ENCODE data around the gene HDHD2. TPM values are rescaled to one million over a fixed set of nuclear protein-coding genes. Genes with fewer than 3 reads are reported as not detected.

Gene HDHD2
- total RNA-seq, 1 donor from 2014 or later, result 3.5 TPM

DNA sequence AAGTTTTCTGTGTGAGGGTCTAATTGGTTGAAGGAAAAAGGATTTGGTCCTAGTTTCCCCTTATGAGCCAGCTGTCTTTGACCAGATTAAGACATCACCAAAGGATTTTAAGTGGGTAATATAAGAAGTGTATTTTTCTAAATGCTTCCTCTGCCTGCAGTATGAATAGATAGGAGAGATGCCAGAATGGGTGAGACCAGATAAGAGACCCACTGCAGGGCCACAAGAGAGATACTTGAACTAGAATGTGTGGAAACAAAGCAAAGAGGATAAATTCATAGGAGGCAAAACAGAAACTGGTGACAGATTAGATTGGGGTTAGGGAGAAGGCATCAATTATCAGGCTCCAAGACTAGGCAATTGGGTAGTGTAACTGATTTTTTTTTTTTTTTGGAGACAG, 1.1 kb upstream of the HDHD2 start:
- no peak for DNase-seq (ENCODE audit: low spot score in 2 of 2)
- intact Hi-C loops (cut with DNase I), result loop anchor here (10.0 kb wide), 2 partner anchors 783 to 1047 kb away; partner anchors contain the start of genes HAUS1 and SMAD2
- peaks cover 5 to 14% of the 10 kb centered on the region in 2 donors for H3K36me3 ChIP-seq
- TF ChIP-seq CTCF (IDR thresholded peaks at IDR 0.05), result no peak
- peak overlapping the region in 1 of 2 donors; percentile 98 for H3K4me3 ChIP-seq
- H3K27ac ChIP-seq, result peak overlapping the region; percentile 86 to 96
- H3K4me1 ChIP-seq, result peaks cover 6 to 10% of the 10 kb centered on the region in 2 donors
- no peaks in the 10 kb centered on the region for H3K27me3 ChIP-seq
- no peaks in the 10 kb centered on the region for H3K9me3 ChIP-seq

DNA sequence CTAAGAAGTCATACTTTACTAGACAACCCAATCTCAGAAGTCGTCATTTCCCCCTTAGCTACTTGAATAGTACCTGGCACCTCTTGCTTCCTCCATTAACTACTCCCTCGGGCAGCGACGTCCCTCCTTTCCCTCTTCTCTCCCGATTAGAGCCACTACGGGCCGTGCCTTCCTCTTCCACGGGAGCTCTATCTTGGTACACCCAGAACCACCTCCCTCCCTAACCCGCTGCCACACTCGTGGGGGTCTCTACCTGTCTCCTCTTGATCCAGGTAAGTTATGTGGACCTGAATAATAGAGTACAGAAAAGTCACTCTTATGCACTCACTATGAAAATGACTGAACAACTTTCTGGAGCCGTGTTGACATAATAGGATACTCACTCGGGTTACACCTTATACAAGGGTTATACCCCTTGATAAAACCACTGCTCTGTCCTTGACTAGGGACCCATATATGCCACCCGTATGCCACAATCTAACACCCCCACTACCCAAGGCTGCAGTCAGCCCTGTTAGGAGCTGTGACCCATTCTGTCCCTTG, 595 bp upstream of the HDHD2 start:
- peak overlapping the region; percentile 72 to 98 for H3K4me3 ChIP-seq
- intact Hi-C loops (cut with DNase I), result loop anchor here (1.0 to 10.0 kb wide), 3 partner anchors 25 to 1046 kb away; partner anchors contain the start of genes HAUS1, IER3IP1 and SMAD2
- peaks cover 5 to 14% of the 10 kb centered on the region in 2 donors for H3K36me3 ChIP-seq
- peaks cover 6 to 10% of the 10 kb centered on the region in 2 donors for H3K4me1 ChIP-seq
- no peak for DNase-seq (ENCODE audit: low spot score in 2 of 2)
- peak overlapping the region; percentile 86 to 96 for H3K27ac ChIP-seq
- no peaks in the 10 kb centered on the region for H3K9me3 ChIP-seq
- H3K27me3 ChIP-seq, result no peaks in the 10 kb centered on the region
- no peak for TF ChIP-seq CTCF (IDR thresholded peaks at IDR 0.05)

DNA sequence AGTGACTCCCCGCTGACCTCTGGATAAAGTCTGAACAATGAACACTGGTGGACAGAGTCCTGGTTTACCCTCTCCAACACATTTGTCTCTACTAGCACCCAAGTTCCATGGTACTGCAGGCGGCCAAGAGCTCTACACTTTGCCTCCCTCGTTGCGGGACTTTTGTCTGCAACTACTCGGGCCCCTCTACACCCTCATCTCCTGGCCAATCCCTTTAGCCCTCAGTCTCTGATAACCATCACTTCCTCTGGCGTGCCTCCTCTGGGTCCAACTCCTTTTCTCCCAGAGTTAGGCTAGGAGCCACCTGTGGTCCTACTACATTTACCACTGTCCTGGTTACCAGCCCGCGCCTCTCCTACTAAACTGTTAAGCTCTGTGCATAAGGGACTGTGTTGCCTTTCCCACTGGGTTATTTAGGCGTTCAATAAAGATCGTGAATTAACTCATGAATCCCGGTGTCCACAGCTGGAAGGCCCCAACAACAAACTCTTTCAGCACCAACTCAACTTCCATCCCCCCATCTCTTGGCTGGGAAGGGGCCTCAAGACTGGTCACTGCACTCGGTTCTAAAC, 757 bp downstream of the HDHD2 start:
- TF ChIP-seq CTCF (IDR thresholded peaks at IDR 0.05), result no peak
- peak overlapping the region; percentile 86 to 96 for H3K27ac ChIP-seq
- H3K36me3 ChIP-seq, result peaks cover 1 to 7% of the 10 kb centered on the region in 2 donors
- intact Hi-C loops (cut with DNase I), result loop anchor here (1.0 to 10.0 kb wide), 3 partner anchors 27 to 1045 kb away; partner anchors contain the start of genes HAUS1, IER3IP1 and SMAD2
- H3K4me3 ChIP-seq, result peak overlapping the region; percentile 72 to 98
- H3K9me3 ChIP-seq, result no peaks in the 10 kb centered on the region
- H3K4me1 ChIP-seq, result peaks cover 6 to 10% of the 10 kb centered on the region in 2 donors
- DNase-seq (ENCODE audit: low spot score in 2 of 2), result no peak
- H3K27me3 ChIP-seq, result no peaks in the 10 kb centered on the region

DNA sequence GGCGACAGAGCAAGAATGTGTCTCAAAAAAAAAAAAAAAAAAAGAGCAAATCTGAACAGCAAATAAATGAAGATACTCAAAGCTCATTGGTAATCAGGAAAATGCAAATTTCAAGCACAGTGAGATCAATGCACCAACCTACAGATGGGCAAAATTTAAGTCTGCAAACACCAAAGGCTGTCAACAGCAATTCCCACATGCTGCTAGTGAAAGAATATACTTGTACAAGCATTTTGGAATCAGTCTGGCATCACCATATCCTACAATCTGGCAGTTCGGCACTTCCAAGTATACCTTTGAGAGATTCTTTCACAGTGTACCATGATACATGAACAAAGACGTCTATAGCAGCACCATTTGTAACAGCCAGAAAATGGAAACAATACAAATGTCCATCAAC, 4.1 kb downstream of the HDHD2 start:
- intact Hi-C loops (cut with DNase I), result no loop called here
- peaks cover 4 to 9% of the 10 kb centered on the region in 2 donors for H3K4me1 ChIP-seq
- no peak for DNase-seq (ENCODE audit: low spot score in 2 of 2)
- H3K9me3 ChIP-seq, result no peaks in the 10 kb centered on the region
- no peaks in the 10 kb centered on the region for H3K36me3 ChIP-seq
- no peaks in the 10 kb centered on the region for H3K27me3 ChIP-seq
- no peak overlapping the region for H3K4me3 ChIP-seq
- no peak overlapping the region for H3K27ac ChIP-seq
- TF ChIP-seq CTCF (IDR thresholded peaks at IDR 0.05), result no peak

GRCh38 chr18:47143899-47144485, 6.3 kb downstream of the HDHD2 start:
- DNase-seq (ENCODE audit: low spot score in 2 of 2), result no peak

More at GRCh38 chr18:47143899-47144485, 6.3 kb downstream of the HDHD2 start:
- H3K4me3 ChIP-seq, result no peak overlapping the region
- no peak overlapping the region for H3K27ac ChIP-seq
- peaks cover 0 to 2% of the 10 kb centered on the region in 2 donors for H3K4me1 ChIP-seq
- H3K27me3 ChIP-seq, result no peaks in the 10 kb centered on the region
- intact Hi-C loops (cut with DNase I), result no loop called here
- no peaks in the 10 kb centered on the region for H3K9me3 ChIP-seq
- no peaks in the 10 kb centered on the region for H3K36me3 ChIP-seq
- TF ChIP-seq CTCF (IDR thresholded peaks at IDR 0.05), result no peak
